Measurements from ENCODE around the gene ATP13A4. TPM values are rescaled to one million over a fixed set of nuclear protein-coding genes. Genes with fewer than 3 reads are reported as not detected.

The ATP13A4 gene
- total RNA-seq, 4 donors from 2014 or later, result 0.56 TPM; not detected in 3

DNA sequence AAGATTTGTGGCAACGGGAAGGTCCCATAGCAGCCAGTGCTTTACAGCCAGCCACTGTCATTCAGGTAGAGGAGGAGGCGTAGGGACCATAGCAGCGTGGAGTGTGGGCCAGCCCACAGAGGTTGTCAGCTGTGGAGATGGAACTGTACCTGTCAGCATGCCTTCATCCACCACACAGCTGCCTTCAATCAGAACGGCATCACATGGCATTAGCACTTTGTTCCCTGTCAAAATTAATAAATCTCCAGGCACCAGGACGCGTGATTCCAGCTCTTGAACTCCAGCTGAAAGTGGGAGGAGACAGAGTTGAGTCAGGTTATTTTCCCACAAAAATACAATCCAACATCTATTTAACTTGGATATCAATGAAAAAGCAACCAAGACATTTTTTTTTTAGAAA is 84.0 kb downstream of the ATP13A4 start:
- no peak overlapping the region for H3K27ac ChIP-seq
- TF ChIP-seq POLR2A (IDR thresholded peaks at IDR 0.05), result no peak
- TF ChIP-seq CTCF (IDR thresholded peaks at IDR 0.05 in 4 of 5, conservative IDR thresholded peaks at IDR 0.05 in 1 of 5), result no peak
- H3K4me3 ChIP-seq, result no peak overlapping the region
- in situ Hi-C loops (cut with MboI; ENCODE audit: low sequenced_read_pairs in 4 of 4) (no loop called here), intact Hi-C loops (cut with DNase I; ENCODE audit: low total_unique reads) (no loop called here)
- H3K9me3 ChIP-seq, result no peaks in the 10 kb centered on the region
- DNase-seq, result no peak
- no peak for ATAC-seq
- no peaks in the 10 kb centered on the region for H3K36me3 ChIP-seq
- H3K4me1 ChIP-seq, result no peaks in the 10 kb centered on the region
- H3K27me3 ChIP-seq, result no peaks in the 10 kb centered on the region

GRCh38 chr3:193465992-193466608 is 88.6 kb downstream of the ATP13A4 start:
- no peaks in the 10 kb centered on the region for H3K27me3 ChIP-seq
- in situ Hi-C loops (cut with MboI; ENCODE audit: low sequenced_read_pairs in 4 of 4) (loop anchor here in 1 of 4 donors (10.0 kb wide), 1 partner anchor 109 kb away; no protein-coding TSS in a partner anchor), intact Hi-C loops (cut with DNase I; ENCODE audit: low total_unique reads) (loop anchor here (10.0 kb wide), 1 partner anchor 109 kb away; no protein-coding TSS in a partner anchor)
- TF ChIP-seq CTCF (IDR thresholded peaks at IDR 0.05 in 4 of 5, conservative IDR thresholded peaks at IDR 0.05 in 1 of 5), result no peak
- TF ChIP-seq POLR2A (IDR thresholded peaks at IDR 0.05), result no peak
- peaks cover 0 to 3% of the 10 kb centered on the region in 2 donors for H3K4me1 ChIP-seq
- no peaks in the 10 kb centered on the region for H3K9me3 ChIP-seq
- no peaks in the 10 kb centered on the region for H3K36me3 ChIP-seq
- no peak overlapping the region for H3K4me3 ChIP-seq
- no peak for ATAC-seq
- DNase-seq, result no peak
- no peak overlapping the region for H3K27ac ChIP-seq

- no peak for DNase-seq
- Histone ChIP-seq H3K36me3 (no peaks in the 10 kb centered on the region), H3K9me3 (no peaks in the 10 kb centered on the region), H3K27ac (no peak overlapping the region), H3K4me3 (no peak overlapping the region), H3K4me1 (peaks cover 0 to 3% of the 10 kb centered on the region in 2 donors), H3K27me3 (no peaks in the 10 kb centered on the region)
- ATAC-seq, result no peak
- TF ChIP-seq POLR2A (IDR thresholded peaks at IDR 0.05), result no peak
- TF ChIP-seq CTCF (IDR thresholded peaks at IDR 0.05 in 4 of 5, conservative IDR thresholded peaks at IDR 0.05 in 1 of 5), result no peak
- intact Hi-C loops (cut with DNase I; ENCODE audit: low total_unique reads) (loop anchor here (10.0 kb wide), 1 partner anchor 110 kb away; no protein-coding TSS in a partner anchor), in situ Hi-C loops (cut with MboI; ENCODE audit: low sequenced_read_pairs in 4 of 4) (loop anchor here in 1 of 4 donors (10.0 kb wide), 1 partner anchor 110 kb away; no protein-coding TSS in a partner anchor)
These were observed 89.8 kb downstream of the ATP13A4 start for GRCh38 chr3:193464889-193465288.

- Histone ChIP-seq H3K27me3 (no peaks in the 10 kb centered on the region), H3K4me3 (no peak overlapping the region), H3K27ac (no peak overlapping the region), H3K36me3 (no peaks in the 10 kb centered on the region), H3K9me3 (no peaks in the 10 kb centered on the region), H3K4me1 (peaks cover 0 to 3% of the 10 kb centered on the region in 2 donors)
- intact Hi-C loops (cut with DNase I; ENCODE audit: low total_unique reads) (no loop called here), in situ Hi-C loops (cut with MboI; ENCODE audit: low sequenced_read_pairs in 4 of 4) (no loop called here)
- TF ChIP-seq POLR2A (IDR thresholded peaks at IDR 0.05), result no peak
- no peak for TF ChIP-seq CTCF (IDR thresholded peaks at IDR 0.05 in 4 of 5, conservative IDR thresholded peaks at IDR 0.05 in 1 of 5)
- DNase-seq (no peak), ATAC-seq (no peak)
These were observed 97.2 kb downstream of the ATP13A4 start for GRCh38 chr3:193457526-193457925.

Data from gastrocnemius medialis (tissue), 4 donors.